ENCODE measurements around the gene IDI1. TPM values are rescaled to one million over a fixed set of nuclear protein-coding genes. Genes with fewer than 3 reads are reported as not detected.

The IDI1 gene
- total RNA-seq, 1 experiment from 2014 or later: 30.2 TPM

- H3K36me3 ChIP-seq (ENCODE audit: low read depth, low read length): peaks cover 10% of the 10 kb centered on the region
- no peak for TF ChIP-seq EZH2phosphoT487 (IDR thresholded peaks at IDR 0.05; ENCODE audit: borderline replicate concordance, low read length)
- POLR2A ChIA-PET (ENCODE audit: unreplicated experiment): no interaction called here
- H3K9me2 ChIP-seq (replicated peaks; ENCODE audit: low read length): no peaks in the 10 kb centered on the region
- BruUV-seq (replicated peaks): TSS peak; percentile 6
- H4K20me1 ChIP-seq (ENCODE audit: low read length): no peaks in the 10 kb centered on the region
- ATAC-seq (no peak), DNase-seq (no peak)
- H3F3A ChIP-seq (ENCODE audit: low read length, unreplicated experiment): no peaks in the 10 kb centered on the region
- H3K4me2 ChIP-seq (ENCODE audit: low read length): no peak overlapping the region
- intact Hi-C loops (cut with micrococcal nuclease): no loop called here
- no peaks in the 10 kb centered on the region for H3K27me3 ChIP-seq (ENCODE audit: low read length)
- H3K79me2 ChIP-seq (ENCODE audit: low read length): no peaks in the 10 kb centered on the region
- no peaks in the 10 kb centered on the region for H3K4me1 ChIP-seq (ENCODE audit: insufficient read depth, low read length)
- CTCF ChIA-PET: no interaction called here
- H3K4me3 ChIP-seq (ENCODE audit: low read length): no peak overlapping the region
- H3K27ac ChIP-seq (ENCODE audit: low read length): no peak overlapping the region
- H3K9me3 ChIP-seq (ENCODE audit: low read length): no peaks in the 10 kb centered on the region
- no peak overlapping the region for H3K9ac ChIP-seq (ENCODE audit: low read length)
- no peak overlapping the region for H2AFZ ChIP-seq (ENCODE audit: low read length)
Observed at GRCh38 chr10:1019362-1019761, 29.6 kb downstream of the IDI1 start.

DNA sequence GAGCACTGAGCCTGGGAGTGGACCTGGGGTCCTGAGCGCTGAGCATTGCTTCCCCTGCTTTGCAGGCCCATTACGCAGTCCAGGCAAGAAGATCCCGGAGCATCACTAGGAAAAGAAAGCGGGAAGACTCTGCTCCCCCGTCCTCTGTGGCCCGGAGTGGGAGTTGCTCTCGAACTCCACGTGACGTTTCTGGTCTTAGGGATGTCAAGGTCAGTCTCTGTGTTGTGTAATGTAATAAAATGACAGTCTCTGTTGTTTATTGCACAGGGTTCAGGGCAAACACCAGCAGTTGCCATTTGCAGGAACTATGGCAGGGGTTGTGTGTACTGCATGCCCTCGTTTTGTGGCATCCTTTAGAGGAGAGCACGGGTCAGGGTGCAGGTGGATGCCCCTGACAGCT lies 33.2 kb downstream of the IDI1 start:
- no peak for DNase-seq
- no peak overlapping the region for H3K4me2 ChIP-seq (ENCODE audit: low read length)
- H3K27me3 ChIP-seq (ENCODE audit: low read length): no peaks in the 10 kb centered on the region
- H4K20me1 ChIP-seq (ENCODE audit: low read length): no peaks in the 10 kb centered on the region
- no peak for ATAC-seq
- no peaks in the 10 kb centered on the region for H3K79me2 ChIP-seq (ENCODE audit: low read length)
- H3K9me3 ChIP-seq (ENCODE audit: low read length): no peaks in the 10 kb centered on the region
- peaks cover 10% of the 10 kb centered on the region for H3K36me3 ChIP-seq (ENCODE audit: low read depth, low read length)
- H2AFZ ChIP-seq (ENCODE audit: low read length): no peak overlapping the region
- no peaks in the 10 kb centered on the region for H3K4me1 ChIP-seq (ENCODE audit: insufficient read depth, low read length)
- no peaks in the 10 kb centered on the region for H3F3A ChIP-seq (ENCODE audit: low read length, unreplicated experiment)
- BruUV-seq (replicated peaks): no TSS peak
- H3K4me3 ChIP-seq (ENCODE audit: low read length): no peak overlapping the region
- no peak overlapping the region for H3K9ac ChIP-seq (ENCODE audit: low read length)
- TF ChIP-seq EZH2 (IDR thresholded peaks at IDR 0.05; ENCODE audit: low read length, unreplicated experiment) (no peak), EZH2phosphoT487 (IDR thresholded peaks at IDR 0.05; ENCODE audit: borderline replicate concordance, low read length) (no peak)
- TF ChIP-seq, protein P1, sequence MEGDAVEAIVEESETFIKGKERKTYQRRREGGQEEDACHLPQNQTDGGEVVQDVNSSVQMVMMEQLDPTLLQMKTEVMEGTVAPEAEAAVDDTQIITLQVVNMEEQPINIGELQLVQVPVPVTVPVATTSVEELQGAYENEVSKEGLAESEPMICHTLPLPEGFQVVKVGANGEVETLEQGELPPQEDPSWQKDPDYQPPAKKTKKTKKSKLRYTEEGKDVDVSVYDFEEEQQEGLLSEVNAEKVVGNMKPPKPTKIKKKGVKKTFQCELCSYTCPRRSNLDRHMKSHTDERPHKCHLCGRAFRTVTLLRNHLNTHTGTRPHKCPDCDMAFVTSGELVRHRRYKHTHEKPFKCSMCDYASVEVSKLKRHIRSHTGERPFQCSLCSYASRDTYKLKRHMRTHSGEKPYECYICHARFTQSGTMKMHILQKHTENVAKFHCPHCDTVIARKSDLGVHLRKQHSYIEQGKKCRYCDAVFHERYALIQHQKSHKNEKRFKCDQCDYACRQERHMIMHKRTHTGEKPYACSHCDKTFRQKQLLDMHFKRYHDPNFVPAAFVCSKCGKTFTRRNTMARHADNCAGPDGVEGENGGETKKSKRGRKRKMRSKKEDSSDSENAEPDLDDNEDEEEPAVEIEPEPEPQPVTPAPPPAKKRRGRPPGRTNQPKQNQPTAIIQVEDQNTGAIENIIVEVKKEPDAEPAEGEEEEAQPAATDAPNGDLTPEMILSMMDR (conservative IDR thresholded peaks at IDR 0.05; ENCODE audit: low read depth, low read length): no peak
- no peak overlapping the region for H3K27ac ChIP-seq (ENCODE audit: low read length)
- intact Hi-C loops (cut with micrococcal nuclease): no loop called here
- H3K9me2 ChIP-seq (replicated peaks; ENCODE audit: low read length): no peaks in the 10 kb centered on the region
- ChIA-PET POLR2A (ENCODE audit: unreplicated experiment) (no interaction called here), CTCF (no interaction called here)

GRCh38 chr10:1011696-1012095 lies 37.2 kb downstream of the IDI1 start:
- no peaks in the 10 kb centered on the region for H3F3A ChIP-seq (ENCODE audit: low read length, unreplicated experiment)
- ATAC-seq (no peak), DNase-seq (no peak)
- H4K20me1 ChIP-seq (ENCODE audit: low read length): no peaks in the 10 kb centered on the region
- no peak overlapping the region for H3K4me2 ChIP-seq (ENCODE audit: low read length)
- BruUV-seq (replicated peaks): no TSS peak
- no peaks in the 10 kb centered on the region for H3K9me2 ChIP-seq (replicated peaks; ENCODE audit: low read length)
- H3K4me1 ChIP-seq (ENCODE audit: insufficient read depth, low read length): no peaks in the 10 kb centered on the region
- H3K9me3 ChIP-seq (ENCODE audit: low read length): no peaks in the 10 kb centered on the region
- H3K4me3 ChIP-seq (ENCODE audit: low read length): no peak overlapping the region
- ChIA-PET CTCF (no interaction called here), POLR2A (ENCODE audit: unreplicated experiment) (no interaction called here)
- no peak overlapping the region for H2AFZ ChIP-seq (ENCODE audit: low read length)
- H3K27ac ChIP-seq (ENCODE audit: low read length): no peak overlapping the region
- peaks cover 10% of the 10 kb centered on the region for H3K36me3 ChIP-seq (ENCODE audit: low read depth, low read length)
- no peaks in the 10 kb centered on the region for H3K79me2 ChIP-seq (ENCODE audit: low read length)
- intact Hi-C loops (cut with micrococcal nuclease): no loop called here
- TF ChIP-seq EZH2 (IDR thresholded peaks at IDR 0.05; ENCODE audit: low read length, unreplicated experiment) (no peak), EZH2phosphoT487 (IDR thresholded peaks at IDR 0.05; ENCODE audit: borderline replicate concordance, low read length) (no peak)
- TF ChIP-seq, protein P1 (conservative IDR thresholded peaks at IDR 0.05; ENCODE audit: low read depth, low read length): no peak
- no peak overlapping the region for H3K9ac ChIP-seq (ENCODE audit: low read length)
- H3K27me3 ChIP-seq (ENCODE audit: low read length): no peaks in the 10 kb centered on the region

Measured in PC-3 (cell line).